ENCODE measurements around the gene C17orf107.
A peak's percentile ranks its signal among the peaks of the same experiment; 100 is the strongest.
"Not testable (repeated sequence)": the region's sequence is repeated elsewhere in the genome, so short reads cannot be mapped to it uniquely, and the experiment has no call there.

C17orf107 gene

DNA sequence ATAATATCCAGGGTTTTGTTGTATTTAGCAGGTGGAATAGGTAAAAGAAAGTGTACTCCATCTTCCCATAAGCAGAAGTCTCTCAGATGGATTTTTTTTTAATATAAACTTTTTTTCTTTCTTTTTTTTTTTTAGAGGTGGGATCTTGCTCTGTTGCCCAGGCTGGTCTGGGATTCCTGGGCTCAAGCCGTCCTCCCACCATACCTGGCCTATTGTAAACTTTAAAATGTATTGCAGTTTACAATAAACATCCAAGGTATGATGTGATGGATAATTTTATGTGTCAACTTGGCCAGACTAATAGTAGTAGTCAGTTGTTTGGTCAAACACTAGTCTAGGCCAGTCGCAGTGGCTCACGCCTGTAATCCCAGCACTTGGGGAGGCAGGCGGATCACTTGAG lies 22.0 kb downstream of the C17orf107 start:
- H3K4me3 ChIP-seq (ENCODE audit: low read length) = no peak overlapping the region
- no peak for DNase-seq (ENCODE audit: low read depth, low spot score)

DNA sequence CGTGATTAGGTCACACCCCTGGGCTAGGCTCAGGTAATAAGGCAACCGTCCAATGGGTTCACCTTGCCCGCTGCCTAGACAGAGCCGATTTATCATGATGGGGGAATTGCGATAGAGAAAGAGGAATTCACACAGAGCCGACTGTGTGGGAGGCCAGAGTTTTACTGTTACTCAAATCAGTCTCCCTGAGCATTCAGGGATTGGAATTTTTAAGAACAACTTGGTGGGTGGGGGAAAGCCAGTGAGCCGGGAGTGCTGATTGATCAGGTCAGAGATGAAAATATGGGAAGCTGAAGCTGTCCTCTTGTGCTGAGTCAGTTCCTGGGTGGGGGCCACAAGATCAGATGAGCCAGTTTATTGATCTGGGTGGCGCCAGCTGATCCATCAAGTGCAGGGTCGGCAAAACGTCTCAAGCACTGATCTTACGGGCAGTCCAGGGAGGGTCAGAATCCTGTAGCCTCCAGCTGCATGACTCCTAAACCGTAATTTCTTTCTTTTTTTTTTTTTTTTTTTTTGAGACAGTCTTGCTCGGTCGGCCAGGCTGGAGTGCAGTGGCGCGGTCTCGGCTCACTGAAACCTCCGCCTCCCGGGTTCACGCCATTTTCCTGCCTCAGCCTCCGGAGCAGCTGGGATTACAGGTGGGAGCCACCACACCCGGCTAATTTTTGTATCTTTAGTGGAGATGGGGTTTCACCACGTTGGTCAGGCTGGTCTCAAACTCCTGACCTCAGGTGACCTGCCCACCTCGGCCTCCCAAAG lies 27.4 kb downstream of the C17orf107 start:
- not testable (repeated sequence) for DNase-seq (ENCODE audit: low read depth, low spot score); H3K4me3 ChIP-seq (ENCODE audit: low read length)

DNA sequence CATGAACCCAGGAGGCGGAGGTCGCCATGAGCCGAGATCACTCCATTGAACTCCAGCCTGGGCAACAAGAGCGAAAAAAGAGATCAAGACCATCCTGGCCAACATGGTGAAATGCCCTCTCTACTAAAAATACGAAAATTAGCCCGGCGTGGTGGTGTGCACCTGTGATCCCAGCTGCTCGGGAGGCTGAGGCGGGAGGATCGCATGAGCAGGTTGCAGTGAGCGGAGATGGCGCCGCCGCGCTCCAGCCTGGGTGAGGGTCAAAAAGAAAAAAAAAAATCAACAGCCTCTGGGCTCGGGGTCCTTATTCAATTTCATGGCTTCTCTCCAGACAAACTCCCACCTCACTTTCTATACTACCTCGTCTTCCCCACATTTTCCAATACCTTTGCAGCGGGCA lies 29.5 kb downstream of the C17orf107 start:
- no peak overlapping the region for H3K4me3 ChIP-seq (ENCODE audit: low read length)
- DNase-seq (ENCODE audit: low read depth, low spot score) = no peak

DNA sequence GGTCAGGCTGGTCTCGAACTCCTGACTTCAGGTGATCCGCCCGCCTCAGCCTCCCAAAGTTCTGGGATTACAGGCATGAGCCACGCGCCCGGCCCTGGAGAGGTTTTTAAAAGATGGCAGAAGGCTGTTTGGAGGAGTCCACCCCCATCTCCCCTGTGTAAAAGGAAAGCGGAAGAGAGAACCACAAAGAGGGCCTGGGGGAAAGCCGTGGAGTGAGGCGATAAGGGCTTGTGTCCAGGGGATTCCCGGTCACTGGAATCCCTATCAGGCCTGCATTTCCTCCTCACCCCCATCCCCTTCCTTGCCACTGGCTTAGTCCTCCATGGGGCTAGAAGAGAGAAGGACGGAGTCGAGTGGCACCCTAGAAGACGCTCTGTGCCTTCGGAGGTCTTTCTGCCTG lies 32.6 kb downstream of the C17orf107 start, which contains the start of gene GP1BA:
Gene GP1BA (plus strand): TSS at position 315 of the 400 bp plus-strand sequence. CDS start 328 bp downstream, outside the sequence.
- DNase-seq (ENCODE audit: low read depth, low spot score) = no peak
- no peak within 1 kb of the TSS for H3K4me3 ChIP-seq (ENCODE audit: low read length)

DNA sequence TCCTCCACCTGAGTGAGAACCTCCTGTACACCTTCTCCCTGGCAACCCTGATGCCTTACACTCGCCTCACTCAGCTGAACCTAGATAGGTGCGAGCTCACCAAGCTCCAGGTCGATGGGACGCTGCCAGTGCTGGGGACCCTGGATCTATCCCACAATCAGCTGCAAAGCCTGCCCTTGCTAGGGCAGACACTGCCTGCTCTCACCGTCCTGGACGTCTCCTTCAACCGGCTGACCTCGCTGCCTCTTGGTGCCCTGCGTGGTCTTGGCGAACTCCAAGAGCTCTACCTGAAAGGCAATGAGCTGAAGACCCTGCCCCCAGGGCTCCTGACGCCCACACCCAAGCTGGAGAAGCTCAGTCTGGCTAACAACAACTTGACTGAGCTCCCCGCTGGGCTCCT lies 33.4 kb downstream of the C17orf107 start:
- DNase-seq (ENCODE audit: low read depth, low spot score) = no peak
- H3K4me3 ChIP-seq (ENCODE audit: low read length) = no peak overlapping the region

DNA sequence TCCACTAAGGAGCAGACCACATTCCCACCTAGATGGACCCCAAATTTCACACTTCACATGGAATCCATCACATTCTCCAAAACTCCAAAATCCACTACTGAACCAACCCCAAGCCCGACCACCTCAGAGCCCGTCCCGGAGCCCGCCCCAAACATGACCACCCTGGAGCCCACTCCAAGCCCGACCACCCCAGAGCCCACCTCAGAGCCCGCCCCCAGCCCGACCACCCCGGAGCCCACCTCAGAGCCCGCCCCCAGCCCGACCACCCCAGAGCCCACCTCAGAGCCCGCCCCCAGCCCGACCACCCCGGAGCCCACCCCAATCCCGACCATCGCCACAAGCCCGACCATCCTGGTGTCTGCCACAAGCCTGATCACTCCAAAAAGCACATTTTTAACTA lies 34.3 kb downstream of the C17orf107 start:
- H3K4me3 ChIP-seq (ENCODE audit: low read length) = no peak overlapping the region
- DNase-seq (ENCODE audit: low read depth, low spot score) = no peak

DNA sequence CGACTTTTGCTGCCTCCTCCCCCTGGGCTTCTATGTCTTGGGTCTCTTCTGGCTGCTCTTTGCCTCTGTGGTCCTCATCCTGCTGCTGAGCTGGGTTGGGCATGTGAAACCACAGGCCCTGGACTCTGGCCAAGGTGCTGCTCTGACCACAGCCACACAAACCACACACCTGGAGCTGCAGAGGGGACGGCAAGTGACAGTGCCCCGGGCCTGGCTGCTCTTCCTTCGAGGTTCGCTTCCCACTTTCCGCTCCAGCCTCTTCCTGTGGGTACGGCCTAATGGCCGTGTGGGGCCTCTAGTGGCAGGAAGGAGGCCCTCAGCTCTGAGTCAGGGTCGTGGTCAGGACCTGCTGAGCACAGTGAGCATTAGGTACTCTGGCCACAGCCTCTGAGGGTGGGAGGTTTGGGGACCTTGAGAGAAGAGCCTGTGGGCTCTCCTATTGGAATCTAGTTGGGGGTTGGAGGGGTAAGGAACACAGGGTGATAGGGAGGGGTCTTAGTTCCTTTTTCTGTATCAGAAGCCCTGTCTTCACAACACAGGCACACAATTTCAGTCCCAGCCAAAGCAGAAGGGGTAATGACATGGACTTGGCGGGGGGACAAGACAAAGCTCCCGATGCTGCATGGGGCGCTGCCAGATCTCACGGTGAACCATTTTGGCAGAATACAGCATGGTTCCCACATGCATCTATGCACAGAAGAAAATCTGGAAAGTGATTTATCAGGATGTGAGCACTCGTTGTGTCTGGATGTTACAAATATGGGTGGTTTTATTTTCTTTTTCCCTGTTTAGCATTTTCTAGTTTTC lies 35.0 kb downstream of the C17orf107 start:
- no peak overlapping the region for H3K4me3 ChIP-seq (ENCODE audit: low read length)
- DNase-seq (ENCODE audit: low read depth, low spot score) = no peak

DNA sequence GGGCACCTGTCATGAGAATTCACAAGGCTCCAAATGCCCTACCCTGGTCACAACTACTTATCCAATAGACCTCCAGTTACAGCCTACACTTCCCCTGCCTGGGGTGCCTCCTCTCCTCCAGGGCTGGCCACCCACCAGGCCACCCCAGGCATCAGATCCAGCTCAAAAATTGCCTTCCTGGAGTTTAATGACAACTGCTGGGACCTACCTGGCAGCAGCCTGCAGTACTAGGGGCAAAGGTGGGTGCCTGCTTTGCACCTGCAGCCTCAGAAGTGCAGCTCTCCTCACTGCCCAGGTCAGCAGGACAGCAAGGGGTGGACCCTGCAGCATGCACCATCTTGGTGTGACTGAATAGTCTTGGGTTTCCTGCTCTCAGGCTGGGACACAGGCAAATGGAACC lies 36.3 kb downstream of the C17orf107 start:
- H3K4me3 ChIP-seq (ENCODE audit: low read length) = no peak overlapping the region
- DNase-seq (ENCODE audit: low read depth, low spot score) = no peak

DNA sequence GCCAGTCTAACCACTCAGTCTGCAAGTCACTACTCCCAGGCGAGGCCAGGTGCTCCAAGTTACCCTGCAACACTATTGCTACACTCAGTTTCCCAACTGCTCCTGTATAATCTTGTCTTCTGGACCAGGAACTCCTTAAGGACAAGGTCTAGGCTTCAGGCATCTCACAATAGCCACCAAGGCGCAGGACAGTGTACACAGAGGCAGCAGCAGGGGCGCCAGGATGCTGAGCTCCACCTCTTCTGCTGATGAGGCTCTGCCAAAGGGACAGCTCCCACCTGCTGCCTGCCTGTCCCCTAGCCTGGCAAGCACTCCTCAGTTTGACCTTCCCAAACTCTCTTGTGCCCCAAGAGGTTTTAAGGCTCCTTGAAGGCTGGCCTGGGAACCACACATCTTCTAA lies 37.1 kb downstream of the C17orf107 start:
- DNase-seq (ENCODE audit: low read depth, low spot score) = no peak
- no peak overlapping the region for H3K4me3 ChIP-seq (ENCODE audit: low read length)

DNA sequence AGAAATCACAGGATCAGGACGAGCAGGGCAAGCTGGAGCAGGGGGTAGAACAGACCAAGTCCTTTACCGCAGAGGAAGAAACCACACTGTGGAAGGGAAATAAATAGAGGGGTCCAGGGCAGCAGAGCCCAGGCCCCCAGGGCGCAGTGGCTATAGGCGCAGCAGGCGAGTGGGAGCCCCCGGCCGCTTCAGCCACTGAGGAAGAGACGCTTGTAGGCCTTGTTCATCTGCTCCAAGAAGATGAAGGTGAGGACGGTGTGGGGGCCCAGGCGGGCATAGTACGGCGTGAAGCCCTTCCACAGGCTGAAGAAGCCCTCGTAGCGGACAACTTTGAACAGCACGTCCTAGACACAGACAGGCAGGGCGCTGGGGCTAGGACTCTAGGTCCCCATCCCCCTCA lies 38.2 kb downstream of the C17orf107 start:
- H3K4me3 ChIP-seq (ENCODE audit: low read length) = no peak overlapping the region
- no peak for DNase-seq (ENCODE audit: low read depth, low spot score)

DNA sequence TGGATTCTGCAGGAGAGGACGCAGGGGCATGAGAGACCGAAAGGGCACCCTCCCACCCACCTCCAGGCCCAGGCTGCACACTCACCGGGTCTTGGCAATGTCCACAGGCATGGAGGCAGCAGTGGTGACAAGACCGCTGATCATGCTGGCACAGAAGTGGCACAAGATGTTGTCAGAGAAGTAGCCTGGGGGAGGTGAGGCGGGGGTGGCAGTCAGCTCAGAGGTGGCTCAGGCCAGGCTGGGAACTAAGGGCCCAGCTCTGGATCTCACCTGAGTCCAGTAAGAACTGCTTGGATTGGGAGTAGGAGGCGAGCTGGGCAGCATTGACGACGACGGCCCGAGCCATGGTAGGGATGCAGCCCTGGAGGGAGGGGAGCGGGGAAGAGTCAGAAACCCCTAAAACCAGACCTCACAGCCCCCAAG lies 38.7 kb downstream of the C17orf107 start:
- no peak for DNase-seq (ENCODE audit: low read depth, low spot score)
- H3K4me3 ChIP-seq (ENCODE audit: low read length) = no peak overlapping the region

DNA sequence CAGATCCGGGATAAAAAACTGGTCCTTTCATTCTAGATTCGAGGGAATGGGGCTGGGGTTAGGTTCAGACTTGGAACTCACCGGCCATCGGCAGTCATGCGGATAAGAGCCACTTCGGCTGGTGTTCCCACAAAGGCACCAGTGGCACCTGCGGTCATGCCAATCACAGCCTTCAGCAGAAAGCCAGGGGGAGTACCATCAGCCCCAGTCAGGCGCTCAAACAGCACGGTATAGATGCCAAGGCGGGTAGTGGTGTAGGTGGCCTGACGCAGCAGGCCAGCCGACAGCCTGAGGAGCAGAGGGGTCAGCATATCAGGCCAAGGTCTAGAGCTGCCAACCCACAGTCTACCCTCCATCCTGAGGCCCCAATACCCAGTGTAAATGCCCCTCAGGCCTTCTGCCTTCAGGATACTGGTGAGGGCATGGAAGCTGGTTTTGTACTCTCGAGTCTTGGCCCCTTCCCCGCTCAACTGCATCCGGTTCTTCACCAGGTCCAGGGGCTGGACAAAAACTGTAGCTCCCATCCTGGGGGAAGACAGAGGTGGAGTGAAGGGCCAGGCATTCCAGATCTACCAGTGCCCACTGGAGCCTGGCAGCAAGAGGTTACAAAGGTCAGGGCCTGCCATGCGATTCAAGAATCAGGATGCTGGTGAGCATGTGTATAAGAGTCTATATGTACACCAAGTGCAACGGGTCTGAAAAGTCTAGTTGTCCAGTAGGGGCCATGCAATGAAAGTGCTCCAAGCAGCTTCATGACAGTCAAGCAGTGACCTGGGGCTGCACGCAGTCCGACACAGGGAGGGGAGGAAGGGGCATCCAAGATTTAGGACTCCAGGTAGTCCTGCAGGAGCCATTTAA lies 39.6 kb downstream of the C17orf107 start:
- no peak for DNase-seq (ENCODE audit: low read depth, low spot score)
- H3K4me3 ChIP-seq (ENCODE audit: low read length) = peak overlapping the region; percentile 98

DNA sequence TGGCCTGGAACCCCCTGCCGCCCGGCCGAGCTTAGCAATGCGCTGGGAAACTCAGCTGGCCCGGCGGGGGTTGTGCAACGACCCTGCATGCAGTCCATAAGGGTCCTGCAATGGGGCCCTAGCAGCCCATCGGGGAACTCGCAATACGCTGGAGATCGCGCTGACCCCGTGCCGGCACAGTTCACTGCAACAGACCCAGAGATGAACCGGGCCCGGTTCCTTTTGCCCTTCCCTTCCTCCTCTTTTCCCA lies 40.1 kb downstream of the C17orf107 start:
- peak overlapping the region; percentile 98 for H3K4me3 ChIP-seq (ENCODE audit: low read length)
- DNase-seq (ENCODE audit: low read depth, low spot score) = no peak

DNA sequence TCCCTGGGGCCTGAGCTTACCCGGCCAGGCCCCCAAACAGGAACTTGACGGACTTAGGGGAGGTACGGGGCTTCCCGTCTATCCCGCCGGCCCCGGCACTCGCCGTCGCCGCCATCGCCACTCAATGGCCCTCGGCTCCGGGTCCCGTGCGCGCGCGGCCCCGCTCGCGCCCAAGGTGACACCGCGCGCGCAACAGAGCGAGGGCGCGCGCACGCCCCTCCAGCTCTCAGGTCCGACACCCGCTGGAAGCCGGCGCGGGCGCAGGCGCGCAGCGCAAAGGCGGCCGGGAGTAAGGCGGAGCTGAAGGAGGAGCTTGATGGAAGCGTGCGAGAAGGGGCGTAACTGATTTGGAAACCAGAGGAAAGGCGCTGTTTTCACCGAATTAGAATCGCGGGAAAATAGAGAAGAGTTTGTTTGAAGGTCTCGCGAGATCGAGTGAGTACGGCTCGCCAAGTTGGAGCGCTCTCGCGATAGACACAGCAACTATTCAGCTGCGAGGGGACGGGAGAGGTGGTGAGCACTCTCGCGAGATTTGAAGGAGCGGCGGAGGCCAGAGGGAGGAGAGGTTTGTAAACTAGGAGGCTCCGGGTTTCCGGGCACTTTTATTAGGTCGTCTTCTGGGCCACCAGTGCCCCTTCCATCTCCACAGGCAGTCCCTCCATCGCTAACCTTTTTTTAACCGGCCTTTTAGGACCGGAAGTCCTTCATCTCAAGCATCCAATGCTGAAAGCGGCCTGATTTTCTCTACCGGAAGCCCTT lies 40.6 kb downstream of the C17orf107 start, which contains the start of the genes RNF167 and SLC25A11:
Gene RNF167 (plus strand): TSS at position 473 of the 759 bp plus-strand sequence. CDS start 642 bp downstream, outside the sequence.
Gene SLC25A11 (minus strand): TSS at position 251 of the 759 bp plus-strand sequence. CDS start 136 bp downstream, at position 115.
- DNase-seq (ENCODE audit: low read depth, low spot score) = peak; percentile 100
- H3K4me3 ChIP-seq (ENCODE audit: low read length) = peak within 1 kb of the TSS; percentile 98

DNA sequence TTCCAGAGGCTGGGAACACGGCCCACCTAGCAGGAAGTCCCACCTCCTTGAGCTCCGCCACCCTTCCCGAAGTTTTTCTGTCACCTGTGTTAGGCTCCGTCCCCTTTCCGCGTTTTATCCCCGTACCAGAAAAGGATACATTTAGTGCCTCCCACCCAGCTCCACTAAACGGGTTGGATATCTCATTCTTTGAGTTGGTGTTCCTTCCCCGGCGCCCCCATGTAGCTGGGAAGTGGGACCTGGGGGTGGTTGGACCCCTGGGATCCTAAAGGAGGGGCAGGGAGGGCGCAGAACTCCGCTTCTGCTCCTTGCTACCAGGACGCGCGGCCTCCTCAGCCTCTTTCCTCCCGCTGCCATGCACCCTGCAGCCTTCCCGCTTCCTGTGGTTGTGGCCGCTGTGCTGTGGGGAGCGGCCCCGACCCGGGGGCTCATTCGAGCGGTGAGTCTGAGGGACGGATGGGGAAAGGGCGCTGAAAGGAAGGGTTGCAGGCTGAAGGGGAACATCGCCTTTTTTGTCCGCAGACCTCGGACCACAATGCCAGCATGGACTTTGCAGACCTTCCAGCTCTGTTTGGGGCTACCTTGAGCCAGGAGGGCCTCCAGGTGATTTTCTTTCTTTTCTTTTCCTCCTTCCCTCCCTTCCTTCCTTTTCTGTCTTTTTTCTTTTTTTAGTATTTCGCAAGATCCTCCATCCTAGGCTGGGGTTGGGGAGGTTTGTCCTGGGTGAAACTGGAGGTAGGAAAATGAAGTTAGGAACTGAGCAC lies 41.4 kb downstream of the C17orf107 start:
- peak overlapping the region; percentile 98 for H3K4me3 ChIP-seq (ENCODE audit: low read length)
- DNase-seq (ENCODE audit: low read depth, low spot score) = no peak

DNA sequence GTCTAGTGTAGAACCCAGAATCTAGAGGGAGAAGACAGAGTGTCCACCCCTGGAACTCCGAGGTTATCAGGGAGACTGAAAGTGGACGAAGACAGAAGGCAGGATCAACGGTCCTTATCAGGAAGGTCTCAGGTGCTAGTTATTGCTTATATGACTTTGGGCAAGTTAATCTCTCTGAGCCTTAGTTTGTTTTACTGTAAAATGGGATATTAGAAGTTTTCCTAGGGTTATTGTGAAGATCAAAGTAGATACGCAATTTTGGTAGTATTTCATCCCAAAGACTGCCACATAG lies 41.9 kb downstream of the C17orf107 start:
- DNase-seq (ENCODE audit: low read depth, low spot score) = no peak
- peak overlapping the region; percentile 98 for H3K4me3 ChIP-seq (ENCODE audit: low read length)

DNA sequence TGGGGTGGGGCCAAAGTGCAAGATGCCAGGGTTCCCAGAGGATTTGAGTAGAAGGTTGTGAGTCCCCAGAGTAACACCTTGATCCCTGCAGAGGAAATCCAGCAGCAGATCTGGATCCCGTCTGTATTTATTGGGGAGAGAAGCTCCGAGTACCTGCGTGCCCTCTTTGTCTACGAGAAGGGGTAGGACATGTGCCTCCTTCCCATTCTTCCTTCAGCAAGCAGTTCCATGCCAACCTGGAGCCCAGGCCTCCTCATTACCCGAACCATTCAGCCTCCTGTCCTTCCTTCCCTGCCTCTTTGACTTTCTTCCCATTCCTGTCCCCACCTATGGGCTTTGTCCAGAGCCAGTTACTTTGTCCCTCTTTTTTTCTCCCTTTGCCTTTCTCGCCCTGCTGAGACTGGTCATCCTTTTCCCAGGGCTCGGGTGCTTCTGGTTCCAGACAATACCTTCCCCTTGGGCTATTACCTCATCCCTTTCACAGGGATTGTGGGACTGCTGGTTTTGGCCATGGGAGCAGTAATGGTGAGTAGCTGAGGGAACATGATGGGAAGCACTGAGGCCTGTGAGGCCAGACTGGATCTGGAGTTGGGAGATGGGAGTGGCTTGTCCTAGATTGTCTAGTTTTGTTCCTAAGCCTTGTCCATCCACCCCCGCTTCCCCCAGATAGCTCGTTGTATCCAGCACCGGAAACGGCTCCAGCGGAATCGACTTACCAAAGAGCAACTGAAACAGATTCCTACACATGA lies 43.6 kb downstream of the C17orf107 start:
- no peak for DNase-seq (ENCODE audit: low read depth, low spot score)
- H3K4me3 ChIP-seq (ENCODE audit: low read length) = no peak overlapping the region

DNA sequence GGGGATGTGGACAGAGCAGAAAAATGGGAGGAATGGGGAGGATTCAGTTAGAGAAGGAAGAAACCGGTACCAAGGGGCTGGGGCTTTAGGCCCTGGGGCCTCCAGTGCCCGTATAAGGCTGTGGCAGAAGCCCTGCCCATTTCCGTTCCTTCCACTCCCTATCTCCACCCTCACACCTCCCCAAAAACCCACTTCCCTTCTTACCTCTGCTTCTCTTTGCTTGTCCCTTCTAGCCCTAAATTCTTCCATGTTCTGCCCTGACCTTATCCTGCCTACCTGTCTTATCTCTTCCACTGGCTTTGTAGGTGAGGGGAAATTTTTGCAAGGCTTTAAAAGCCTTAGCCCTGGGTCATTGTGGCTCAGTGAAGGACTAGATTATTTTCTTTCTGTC lies 44.8 kb downstream of the C17orf107 start:
- DNase-seq (ENCODE audit: low read depth, low spot score) = peak; percentile 89
- H3K4me3 ChIP-seq (ENCODE audit: low read length) = peak overlapping the region; percentile 92
